WTC11 (cell line): ENCODE results near the gene ENTREP3. TPM values are rescaled to one million over a fixed set of nuclear protein-coding genes. Genes with fewer than 3 reads are reported as not detected.

Experiments
- ATF2 ChIP-seq: sonication (generic); formaldehyde crosslinking; IDR thresholded peaks from 2 replicates; pipeline ENCODE4 v1.8.1; 2022; ENCODE audit warnings: low read depth, missing genetic modification reagents, borderline replicate concordance
- ATF6 ChIP-seq: sonication (generic); formaldehyde crosslinking; IDR thresholded peaks from 2 replicates; pipeline ENCODE4 v1.8.1; 2023; ENCODE audit warnings: mild to moderate bottlenecking, missing genetic modification reagents
- FOXK1 ChIP-seq: sonication (generic); formaldehyde crosslinking; IDR thresholded peaks from 2 replicates; pipeline ENCODE4 v1.8.0; 2022; ENCODE audit warnings: mild to moderate bottlenecking, moderate library complexity, missing genetic modification reagents
- HMGA2 ChIP-seq: fragments of 250-450 bp; sonication (Bioruptor Pico); IDR thresholded peaks from 2 replicates; pipeline ENCODE4 v1.4.0; 2021; ENCODE audit warnings: mild to moderate bottlenecking, moderate library complexity
- IRF1 ChIP-seq: sonication (generic); formaldehyde crosslinking; IDR thresholded peaks from 2 replicates; pipeline ENCODE4 v1.8.0; 2023; ENCODE audit warnings: missing genetic modification reagents
- NFE2L1 ChIP-seq: sonication (generic); formaldehyde crosslinking; IDR thresholded peaks from 2 replicates; pipeline ENCODE4 v1.8.1; 2023; ENCODE audit warnings: missing genetic modification reagents
- OVOL2 ChIP-seq: fragments of 250-450 bp; sonication (Bioruptor Pico); IDR thresholded peaks from 2 replicates; pipeline ENCODE4 v1.9.0; 2021; ENCODE audit warnings: mild to moderate bottlenecking, borderline replicate concordance
- RELA ChIP-seq: sonication (generic); formaldehyde crosslinking; IDR thresholded peaks from 2 replicates; pipeline ENCODE4 v1.8.1; 2022; ENCODE audit warnings: missing genetic modification reagents, mild to moderate bottlenecking, borderline replicate concordance
- SMAD4 ChIP-seq: sonication (generic); formaldehyde crosslinking; IDR thresholded peaks from 2 replicates; pipeline ENCODE4 v1.8.0; 2022; ENCODE audit warnings: mild to moderate bottlenecking, missing genetic modification reagents
- SOX15 ChIP-seq: fragments of 250-450 bp; sonication (Bioruptor Pico); IDR thresholded peaks from 2 replicates; pipeline ENCODE4 v1.9.0; 2021; ENCODE audit warnings: mild to moderate bottlenecking
- STAT6 ChIP-seq: sonication (generic); formaldehyde crosslinking; conservative IDR thresholded peaks from 2 replicates; pipeline ENCODE4 v1.8.1; 2023; ENCODE audit warnings: mild to moderate bottlenecking, low read depth, missing genetic modification reagents, moderate library complexity
- USF2 ChIP-seq: sonication (generic); formaldehyde crosslinking; IDR thresholded peaks from 2 replicates; pipeline ENCODE4 v1.8.1; 2023; ENCODE audit warnings: mild to moderate bottlenecking, missing genetic modification reagents, moderate library complexity
- ZBTB21 ChIP-seq: sonication (generic); formaldehyde crosslinking; IDR thresholded peaks from 2 replicates; pipeline ENCODE4 v1.8.1; 2023; ENCODE audit warnings: mild to moderate bottlenecking, missing genetic modification reagents, borderline replicate concordance
- ZBTB43 ChIP-seq: sonication (generic); formaldehyde crosslinking; IDR thresholded peaks from 2 replicates; pipeline ENCODE4 v1.8.1; 2023; ENCODE audit warnings: mild to moderate bottlenecking, missing genetic modification reagents
- ZNF219 ChIP-seq: sonication (generic); formaldehyde crosslinking; IDR thresholded peaks from 2 replicates; pipeline ENCODE4 v1.8.0; 2023; ENCODE audit warnings: missing genetic modification reagents, mild to moderate bottlenecking, borderline replicate concordance
- ZNF281 ChIP-seq: sonication (generic); formaldehyde crosslinking; IDR thresholded peaks from 2 replicates; pipeline ENCODE4 v1.8.0; 2023; ENCODE audit warnings: mild to moderate bottlenecking, missing genetic modification reagents
- ZNF396 ChIP-seq: fragments of 250-450 bp; sonication (Bioruptor Pico); IDR thresholded peaks from 2 replicates; pipeline ENCODE4 v1.8.0; 2021; ENCODE audit warnings: mild to moderate bottlenecking, moderate library complexity, borderline replicate concordance
- total RNA-seq: library from RNA; stranded (reverse); gene quantifications from 3 replicates; pipeline ENCODE4 v1.2.3, GENCODE V29; 2021
- TF ChIP-seq, protein P1 (sequence below): sonication (generic); formaldehyde crosslinking; IDR thresholded peaks from 2 replicates; pipeline ENCODE4 v1.8.0; 2022; ENCODE audit warnings: mild to moderate bottlenecking, missing genetic modification reagents

Gene ENTREP3
- total RNA-seq, 1 experiment from 2014 or later: 67.8 TPM

- TF ChIP-seq USF2 (CRISPR knock-in tag): peak; percentile 99
- TF ChIP-seq ZNF281 (CRISPR knock-in tag): no peak
- no peak for TF ChIP-seq OVOL2 (CRISPR knock-in tag)
- TF ChIP-seq ZNF219: no peak
- TF ChIP-seq RELA (CRISPR knock-in tag): no peak
- TF ChIP-seq ZNF396 (CRISPR knock-in tag): no peak
- no peak for TF ChIP-seq ATF6 (CRISPR knock-in tag)
- no peak for TF ChIP-seq ZBTB43 (CRISPR knock-in tag)
- no peak for TF ChIP-seq SOX15 (CRISPR knock-in tag)
- TF ChIP-seq ZBTB21 (CRISPR knock-in tag): no peak
- no peak for TF ChIP-seq IRF1 (CRISPR knock-in tag)
- TF ChIP-seq NFE2L1 (CRISPR knock-in tag): no peak
- TF ChIP-seq, protein P1, sequence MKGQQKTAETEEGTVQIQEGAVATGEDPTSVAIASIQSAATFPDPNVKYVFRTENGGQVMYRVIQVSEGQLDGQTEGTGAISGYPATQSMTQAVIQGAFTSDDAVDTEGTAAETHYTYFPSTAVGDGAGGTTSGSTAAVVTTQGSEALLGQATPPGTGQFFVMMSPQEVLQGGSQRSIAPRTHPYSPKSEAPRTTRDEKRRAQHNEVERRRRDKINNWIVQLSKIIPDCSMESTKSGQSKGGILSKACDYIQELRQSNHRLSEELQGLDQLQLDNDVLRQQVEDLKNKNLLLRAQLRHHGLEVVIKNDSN: peak; percentile 99
- no peak for TF ChIP-seq ATF2 (CRISPR knock-in tag)
- TF ChIP-seq FOXK1 (CRISPR knock-in tag): 0 out of 2 replicates have a peak, but pooled peaks have one; percentile 21
- no peak for TF ChIP-seq HMGA2 (CRISPR knock-in tag)
- TF ChIP-seq STAT6 (CRISPR knock-in tag): no peak
- no peak for TF ChIP-seq SMAD4 (CRISPR knock-in tag)
Measured at GRCh38 chr1:155241069-155241679, 14.1 kb downstream of the ENTREP3 start (continued).
